ENCODE measurements around the gene GREB1.

DNA sequence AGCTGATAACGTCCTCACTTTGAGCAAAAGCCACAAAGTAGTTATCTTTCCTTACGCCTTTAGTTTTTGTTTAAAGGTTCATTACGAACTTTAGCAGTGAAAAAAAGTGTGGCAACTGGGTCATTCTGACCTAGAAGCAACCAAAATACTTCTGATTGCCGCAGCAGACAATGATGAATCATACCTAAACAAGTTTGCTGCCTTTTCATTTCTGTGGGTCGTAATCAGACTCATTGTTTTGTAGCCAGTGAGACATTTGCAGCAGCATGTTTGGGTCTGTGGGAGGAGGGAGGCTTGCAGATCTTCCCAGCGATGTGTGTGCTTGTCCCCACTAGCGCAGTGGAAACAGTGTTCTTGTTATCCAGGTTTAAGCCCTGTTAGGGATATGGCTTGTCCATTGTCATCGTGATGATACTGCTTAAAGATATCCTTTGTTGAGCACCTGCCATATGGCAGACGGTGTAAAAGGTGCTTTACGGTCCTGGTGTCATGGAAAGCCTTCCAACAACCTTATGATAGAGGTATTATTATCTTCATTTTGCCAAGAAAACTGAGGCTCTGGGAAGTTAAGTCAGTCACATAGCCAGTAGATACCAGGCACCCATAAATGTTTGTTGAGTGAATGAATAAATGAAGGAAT, 1.3 kb upstream of the GREB1 start:
- TF ChIP-seq, protein P1, sequence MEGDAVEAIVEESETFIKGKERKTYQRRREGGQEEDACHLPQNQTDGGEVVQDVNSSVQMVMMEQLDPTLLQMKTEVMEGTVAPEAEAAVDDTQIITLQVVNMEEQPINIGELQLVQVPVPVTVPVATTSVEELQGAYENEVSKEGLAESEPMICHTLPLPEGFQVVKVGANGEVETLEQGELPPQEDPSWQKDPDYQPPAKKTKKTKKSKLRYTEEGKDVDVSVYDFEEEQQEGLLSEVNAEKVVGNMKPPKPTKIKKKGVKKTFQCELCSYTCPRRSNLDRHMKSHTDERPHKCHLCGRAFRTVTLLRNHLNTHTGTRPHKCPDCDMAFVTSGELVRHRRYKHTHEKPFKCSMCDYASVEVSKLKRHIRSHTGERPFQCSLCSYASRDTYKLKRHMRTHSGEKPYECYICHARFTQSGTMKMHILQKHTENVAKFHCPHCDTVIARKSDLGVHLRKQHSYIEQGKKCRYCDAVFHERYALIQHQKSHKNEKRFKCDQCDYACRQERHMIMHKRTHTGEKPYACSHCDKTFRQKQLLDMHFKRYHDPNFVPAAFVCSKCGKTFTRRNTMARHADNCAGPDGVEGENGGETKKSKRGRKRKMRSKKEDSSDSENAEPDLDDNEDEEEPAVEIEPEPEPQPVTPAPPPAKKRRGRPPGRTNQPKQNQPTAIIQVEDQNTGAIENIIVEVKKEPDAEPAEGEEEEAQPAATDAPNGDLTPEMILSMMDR (IDR thresholded peaks at IDR 0.05): no peak
- TF ChIP-seq POLR2A (IDR thresholded peaks at IDR 0.05): peak in 1 of 2 donors; percentile 32
